Sigmoid colon (tissue), 4 donors: Measurements from ENCODE around the gene BRSK2.

Experiments used
- POLR2A ChIP-seq, 2 donors: fragments of 450-650 bp; IDR thresholded peaks; one replicate each; pipeline ENCODE4 v1.6.1; 2016; ENCODE audit warnings: antibody characterized with exemption in 2 of 2, mild to moderate bottlenecking in 2 of 2, moderate library complexity in 2 of 2
- POLR2AphosphoS5 ChIP-seq, 4 donors: sonication (generic); formaldehyde crosslinking; IDR thresholded peaks; one replicate each; pipeline ENCODE4 v1.6.1; 2017; ENCODE audit warnings: antibody characterized with exemption in 4 of 4
- TF ChIP-seq, protein P1 (sequence below), 4 experiments: fragments of 450-650 bp in 3 of 4; fragments of 200-600 bp in 1 of 4; IDR thresholded peaks; one replicate each; pipeline ENCODE4 v1.5.1; 2016 to 2019; ENCODE audit warnings: antibody characterized with exemption in 4 of 4, mild to moderate bottlenecking in 3 of 4, moderate library complexity in 2 of 4

DNA sequence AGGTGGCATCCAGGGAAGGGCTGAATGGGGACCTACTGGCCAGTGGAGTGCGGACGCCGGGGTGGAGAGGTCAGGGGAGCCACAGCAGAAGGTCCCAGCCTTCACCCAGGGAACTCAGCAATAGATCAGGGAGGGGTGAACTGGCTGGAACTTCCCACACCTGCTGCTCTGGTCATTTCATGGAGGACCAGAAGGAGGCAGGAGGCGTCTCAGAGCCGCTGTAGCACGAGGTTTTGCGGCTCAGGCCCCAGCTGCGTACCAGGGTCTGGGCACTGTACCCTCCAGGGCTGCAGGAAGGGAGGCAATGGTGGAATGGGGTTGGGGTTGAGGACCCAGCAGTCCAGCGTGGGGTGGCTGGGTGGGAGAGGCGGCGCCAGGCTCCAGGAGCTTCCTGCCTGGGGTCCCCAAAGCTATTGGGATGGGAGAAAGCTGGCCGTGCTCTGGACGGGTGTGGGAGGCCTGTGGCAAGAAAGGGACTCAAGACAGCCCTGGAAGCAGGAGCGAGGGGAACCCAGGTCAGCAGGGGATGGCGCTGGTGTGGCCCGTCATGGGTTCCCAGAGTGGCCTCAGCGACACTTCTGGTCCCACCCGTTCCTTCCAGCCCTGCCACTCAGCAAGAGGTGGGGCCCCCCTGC, 20.2 kb upstream of the BRSK2 start:
- TF ChIP-seq, protein P1, sequence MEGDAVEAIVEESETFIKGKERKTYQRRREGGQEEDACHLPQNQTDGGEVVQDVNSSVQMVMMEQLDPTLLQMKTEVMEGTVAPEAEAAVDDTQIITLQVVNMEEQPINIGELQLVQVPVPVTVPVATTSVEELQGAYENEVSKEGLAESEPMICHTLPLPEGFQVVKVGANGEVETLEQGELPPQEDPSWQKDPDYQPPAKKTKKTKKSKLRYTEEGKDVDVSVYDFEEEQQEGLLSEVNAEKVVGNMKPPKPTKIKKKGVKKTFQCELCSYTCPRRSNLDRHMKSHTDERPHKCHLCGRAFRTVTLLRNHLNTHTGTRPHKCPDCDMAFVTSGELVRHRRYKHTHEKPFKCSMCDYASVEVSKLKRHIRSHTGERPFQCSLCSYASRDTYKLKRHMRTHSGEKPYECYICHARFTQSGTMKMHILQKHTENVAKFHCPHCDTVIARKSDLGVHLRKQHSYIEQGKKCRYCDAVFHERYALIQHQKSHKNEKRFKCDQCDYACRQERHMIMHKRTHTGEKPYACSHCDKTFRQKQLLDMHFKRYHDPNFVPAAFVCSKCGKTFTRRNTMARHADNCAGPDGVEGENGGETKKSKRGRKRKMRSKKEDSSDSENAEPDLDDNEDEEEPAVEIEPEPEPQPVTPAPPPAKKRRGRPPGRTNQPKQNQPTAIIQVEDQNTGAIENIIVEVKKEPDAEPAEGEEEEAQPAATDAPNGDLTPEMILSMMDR (IDR thresholded peaks at IDR 0.05), result no peak
- TF ChIP-seq POLR2A (IDR thresholded peaks at IDR 0.05), result no peak
- TF ChIP-seq POLR2AphosphoS5 (IDR thresholded peaks at IDR 0.05), result no peak
